Nucleus accumbens (tissue), 56 donors: ENCODE measurements around the gene NCKAP5L.
"Not testable (repeated sequence)": the region's sequence is repeated elsewhere in the genome, so short reads cannot be mapped to it uniquely, and the experiment has no call there.

Experiments used
- DNase-seq, 56 donors: peaks; one replicate each; lab custom pipeline; 2025; lab: John Stamatoyannopoulos, UW

Gene NCKAP5L

GRCh38 chr12:49787672-49788071 lies 40.5 kb downstream of the NCKAP5L start:
- no peak for DNase-seq

GRCh38 chr12:49784756-49785409 lies 43.3 kb downstream of the NCKAP5L start:
- DNase-seq: no peak

- DNase-seq: peak in 2 of 56 donors; percentile 4 to 5
Measured at GRCh38 chr12:49783917-49784676, 44.1 kb downstream of the NCKAP5L start.

GRCh38 chr12:49780914-49781313 lies 47.3 kb downstream of the NCKAP5L start:
- not testable (repeated sequence) for DNase-seq

GRCh38 chr12:49779581-49779980 lies 48.6 kb downstream of the NCKAP5L start:
- DNase-seq: no peak

- peak in 15 of 56 donors; percentile 6 to 50 (median 16) for DNase-seq
Measured at GRCh38 chr12:49777800-49778748, 50.1 kb downstream of the NCKAP5L start.

GRCh38 chr12:49777341-49777740 lies 50.9 kb downstream of the NCKAP5L start:
- no peak for DNase-seq

GRCh38 chr12:49776858-49777257 lies 51.4 kb downstream of the NCKAP5L start:
- no peak for DNase-seq

- DNase-seq: peak in 47 of 56 donors; percentile 9 to 80 (median 39)
Measured at GRCh38 chr12:49776413-49776812, 51.8 kb downstream of the NCKAP5L start.

- DNase-seq: not testable (repeated sequence)
Measured at GRCh38 chr12:49773102-49773501, 55.1 kb downstream of the NCKAP5L start.

GRCh38 chr12:49767333-49767732 lies 60.9 kb downstream of the NCKAP5L start:
- no peak for DNase-seq

GRCh38 chr12:49766115-49766455 lies 62.1 kb downstream of the NCKAP5L start:
- no peak for DNase-seq

- DNase-seq: no peak
Measured at GRCh38 chr12:49764126-49764525, 64.1 kb downstream of the NCKAP5L start.

GRCh38 chr12:49763006-49763591 lies 65.1 kb downstream of the NCKAP5L start:
- peak in 34 of 56 donors; percentile 1 to 70 (median 22) for DNase-seq

- DNase-seq: no peak
Measured at GRCh38 chr12:49762468-49762847, 65.8 kb downstream of the NCKAP5L start.

- DNase-seq: no peak
Measured at GRCh38 chr12:49761677-49762467, 66.3 kb downstream of the NCKAP5L start.

- DNase-seq: no peak
Measured at GRCh38 chr12:49750996-49751393, 77.2 kb downstream of the NCKAP5L start.

GRCh38 chr12:49750027-49750995 lies 77.9 kb downstream of the NCKAP5L start:
- no peak for DNase-seq

GRCh38 chr12:49748800-49749199 lies 79.4 kb downstream of the NCKAP5L start:
- no peak for DNase-seq
